Gastroesophageal sphincter (tissue), 3 donors: ENCODE data around the gene CIRBP.

Source experiments
- CTCF ChIP-seq, 4 experiments: fragments of 200-600 bp in 2 of 4; fragments of 450-650 bp in 2 of 4; sonication (generic) in 1 of 4; IDR thresholded peaks; one replicate each; pipeline ENCODE4 v1.5.1; 2017 to 2019; ENCODE audit warnings: antibody characterized with exemption in 4 of 4, mild to moderate bottlenecking in 2 of 4, moderate library complexity in 2 of 4
- EP300 ChIP-seq: sonication (generic); formaldehyde crosslinking; IDR thresholded peaks from one replicate; pipeline ENCODE4 v1.6.1; 2017; ENCODE audit warnings: antibody characterized with exemption, mild to moderate bottlenecking

GRCh38 chr19:1220976-1221903, 47.9 kb upstream of the CIRBP start:
- TF ChIP-seq EP300 (no peak), CTCF (IDR thresholded peaks at IDR 0.05) (peak in 3 of 4 experiments; percentile 58 to 76 (median 68))
